K562 (cell line): Measurements from ENCODE around the gene CALML6. TPM values are rescaled to one million over a fixed set of nuclear protein-coding genes. Genes with fewer than 3 reads are reported as not detected.

Experiments
- ATAC-seq: fragments of 200-7000 bp; cut with Tn5 transposase; 3 replicates; pipeline ENCODE4 v1.9.1; 2020; ENCODE audit warnings: moderate library complexity
- BruUV-seq: library from RNA; stranded (reverse); fragments of 400-500 nt; replicated peaks from 2 replicates; lab custom pipeline; 2021; lab: Mats Ljungman, UMichigan
- CTCF ChIA-PET: fragments of 300-600 bp; formaldehyde crosslinking; extraction: SDS; loops from one replicate; lab custom pipeline; 2021; ENCODE audit warnings: low intra/inter-chr PET ratio; lab: Yijun Ruan, JAX
- POLR2A ChIA-PET: fragments of 300-600, 350-650 bp; sonication (Branson Sonifier 250); formaldehyde crosslinking; extraction: SDS; loops from one replicate; lab custom pipeline; 2021; ENCODE audit warnings: antibody characterized with exemption, inconsistent platforms; lab: Yijun Ruan, JAX
- DNase-seq, 4 experiments: peaks; one replicate each; pipeline versions ENCODE4 v3.0.0 to v3.0.0-alpha.2; 2011 to 2018; ENCODE audit warnings: low spot score in 3 of 4, mixed read lengths in 3 of 4; ENCODE audit errors: extremely low read depth in 1 of 4
- FAIRE-seq: peaks from 2 replicates; lab custom pipeline; 2011; peaks lifted over from hg19 to GRCh38; lab: Jason Lieb, UNC
- H2AFZ ChIP-seq: 2 replicates; pipeline ENCODE4 v1.6.0; 2011; ENCODE audit warnings: low read depth, low read length, control low read depth, inconsistent platforms
- H3K27ac ChIP-seq: fragments of 200-600 bp; 3 replicates; pipeline ENCODE4 v1.8.0; 2011; ENCODE audit warnings: low read depth, mild to moderate bottlenecking, control low read depth, inconsistent platforms, low read length, moderate library complexity, mixed read lengths; ENCODE audit errors: extremely low read depth
- H3K27me3 ChIP-seq, 2 experiments: fragments of 300-600 bp in 1 of 2; 2 replicates in 1 of 2; 3 replicates in 1 of 2; pipeline versions ENCODE4 v1.6.0 to v1.8.0; 2011; ENCODE audit warnings: inconsistent platforms in 2 of 2, low read length in 2 of 2, mild to moderate bottlenecking in 1 of 2, mixed read lengths in 1 of 2, moderate library complexity in 1 of 2; ENCODE audit not compliant: control insufficient read depth in 2 of 2, insufficient read depth in 2 of 2
- H3K36me3 ChIP-seq: fragments of 300-600 bp; 3 replicates; pipeline ENCODE4 v1.8.0; 2011; ENCODE audit warnings: mild to moderate bottlenecking, low read length, inconsistent platforms; ENCODE audit not compliant: control insufficient read depth, insufficient read depth
- H3K4me1 ChIP-seq, 2 experiments: fragments of 200-600 bp in 1 of 2; replicated peaks in 1 of 2; 2 replicates in 1 of 2; 3 replicates in 1 of 2; pipeline versions ENCODE4 v1.5.1 to v1.8.0; 2011; ENCODE audit warnings: inconsistent platforms in 2 of 2, low read length in 2 of 2, mild to moderate bottlenecking in 1 of 2, mixed read lengths in 1 of 2, moderate library complexity in 1 of 2; ENCODE audit not compliant: control insufficient read depth in 2 of 2, insufficient read depth in 2 of 2
- H3K4me2 ChIP-seq: 2 replicates; pipeline ENCODE4 v1.6.1; 2011; ENCODE audit warnings: low read length, control low read depth, inconsistent platforms, mixed read lengths; ENCODE audit not compliant: insufficient read depth
- H3K4me3 ChIP-seq: fragments of 200-600 bp; sonication (generic), shearing (Covaris generic); 2 replicates; pipeline ENCODE4 v1.5.1; 2016; ENCODE audit warnings: control low read depth, inconsistent platforms
- H3K79me2 ChIP-seq: fragments of 200-600 bp; 3 replicates; pipeline ENCODE4 v1.8.0; 2011; ENCODE audit warnings: low read length, inconsistent platforms; ENCODE audit not compliant: control insufficient read depth, insufficient read depth
- H3K9ac ChIP-seq, 2 experiments: 2 replicates each; pipeline versions ENCODE4 v1.6.0 to v1.6.1; 2011; ENCODE audit warnings: low read depth in 2 of 2, low read length in 2 of 2, control low read depth in 1 of 2, inconsistent platforms in 1 of 2, mild to moderate bottlenecking in 1 of 2, mixed read lengths in 1 of 2; ENCODE audit not compliant: insufficient read depth in 1 of 2
- H3K9me1 ChIP-seq: one replicate; pipeline ENCODE4 v1.6.0; 2011; ENCODE audit warnings: inconsistent platforms, mild to moderate bottlenecking, low read length, moderate library complexity; ENCODE audit not compliant: control insufficient read depth, insufficient read depth
- H3K9me3 ChIP-seq: replicated peaks from 2 replicates; pipeline ENCODE4 v1.5.1; 2011; ENCODE audit warnings: low read depth, low read length, inconsistent platforms; ENCODE audit not compliant: control insufficient read depth, insufficient read depth
- H4K20me1 ChIP-seq: replicated peaks from 2 replicates; pipeline ENCODE4 v1.6.1; 2011; ENCODE audit warnings: low read length, inconsistent platforms, mixed read lengths; ENCODE audit not compliant: control insufficient read depth, insufficient read depth
- C11orf30 ChIP-seq: fragments of 450-650 bp; IDR thresholded peaks from 2 replicates; pipeline ENCODE4 v1.6.1; 2016; ENCODE audit warnings: low read depth, mild to moderate bottlenecking
- FUS ChIP-seq: fragments of 200-400 bp; formaldehyde crosslinking; optimal IDR thresholded peaks from 2 replicates; pipeline ENCODE3; 2017; ENCODE audit warnings: low read depth, low read length
- ILF3 ChIP-seq: fragments of 450-650 bp; IDR thresholded peaks from 2 replicates; pipeline ENCODE4 v1.6.1; 2018; ENCODE audit warnings: antibody characterized with exemption, mild to moderate bottlenecking, moderate library complexity, borderline replicate concordance
- IRF2 ChIP-seq: sonication (generic); formaldehyde crosslinking; IDR thresholded peaks from 2 replicates; pipeline ENCODE4 v1.8.1; 2022; ENCODE audit warnings: mild to moderate bottlenecking, missing genetic modification reagents
- MAZ ChIP-seq, 2 experiments: fragments of 450-650 bp in 1 of 2; sonication (generic) in 1 of 2; formaldehyde crosslinking; IDR thresholded peaks in 1 of 2; conservative IDR thresholded peaks in 1 of 2; 2 replicates each; pipeline versions ENCODE4 v1.4.0 to v1.5.0; 2020; ENCODE audit warnings: mild to moderate bottlenecking in 1 of 2, missing genetic modification reagents in 1 of 2
- PBX2 ChIP-seq, 2 experiments: IDR thresholded peaks in 1 of 2; conservative IDR thresholded peaks in 1 of 2; 2 replicates each; pipeline ENCODE4 v1.6.1; 2016; ENCODE audit warnings: low read depth in 2 of 2, mild to moderate bottlenecking in 1 of 2, missing compliant biosample characterization in 1 of 2, missing genetic modification characterization in 1 of 2, moderate library complexity in 1 of 2
- TAF1 ChIP-seq: IDR thresholded peaks from 2 replicates; pipeline ENCODE4 v1.6.1; 2011; ENCODE audit warnings: mild to moderate bottlenecking, low read length, moderate library complexity; ENCODE audit not compliant: insufficient read depth, control insufficient read depth, severe bottlenecking; ENCODE audit errors: extremely low read depth
- WHSC1 ChIP-seq: IDR thresholded peaks from one replicate; pipeline ENCODE4 v1.6.1; 2012; ENCODE audit warnings: low read length, control low read depth, inconsistent platforms
- ZBTB17 ChIP-seq: fragments of 450-650 bp; formaldehyde crosslinking; IDR thresholded peaks from 2 replicates; pipeline ENCODE4 v1.4.0; 2020; ENCODE audit warnings: mild to moderate bottlenecking
- WGBS: fragments of 100-300 bp; shearing (Covaris generic); methylation state at CpG from one replicate; pipeline ENCODE4 v1.1.6; 2016; ENCODE audit warnings: low coverage, mixed read lengths; ENCODE audit not compliant: insufficient coverage; ENCODE audit errors: missing lambda C conversion rate; 5-methylcytosine and 5-hydroxymethylcytosine counted together
- in situ Hi-C: fragments of 300-500 bp; cut with MboI; formaldehyde crosslinking; loops from 4 replicates; pipeline ENCODE4 v1.15.0; 2018; ENCODE audit warnings: inconsistent platforms, mixed read lengths
- intact Hi-C: fragments of 100-400 bp; cut with micrococcal nuclease; formaldehyde crosslinking; loops from 2 replicates; pipeline ENCODE4 v1.14.2; 2022
- polyA plus RNA-seq, 8 experiments: library from polyadenylated mRNA; depleted of rRNA in 4 of 8; stranded (reverse) in 5 of 8; unstranded in 3 of 8; fragments of >200 nt; fragmentation: Nextera tagmentation in 2 of 8; fragmentation: Illumina TruSeq in 1 of 8; extraction: Ambion mirVana in 2 of 8; extraction: Trizol in 1 of 8; gene quantifications; 2 replicates each; pipeline versions ENCODE4 v1.2.1 to v1.2.3, GENCODE V29; 2011 to 2014; ENCODE audit warnings: inconsistent platforms in 1 of 8, missing spikeins in 1 of 8
- total RNA-seq, 7 experiments: library from RNA; depleted of rRNA in 6 of 7; stranded (reverse); fragments of >200 nt in 6 of 7; fragmentation: Illumina TruSeq in 2 of 7; extraction: Trizol in 2 of 7; gene quantifications; 2 replicates each; pipeline versions ENCODE4 v1.2.1 to v1.2.3, GENCODE V29; 2011 to 2021; ENCODE audit warnings: low replicate concordance in 1 of 7

The CALML6 gene
- total and polyA plus RNA-seq, 9 of the 15 experiments (the other 6 are each of a cell fraction or from before 2014, with no cell fraction given), result 0.14 TPM; not detected in 8

GRCh38 chr1:1940123-1940425, 25.0 kb downstream of the CALML6 start:
- no peak overlapping the region for H3K4me2 ChIP-seq
- peaks cover 0 to 41% of the 10 kb centered on the region in 2 experiments; a peak in 2 of 5 replicates for H3K4me1 ChIP-seq
- no peak for DNase-seq
- FAIRE-seq, result no peak
- no peaks in the 10 kb centered on the region for H3K36me3 ChIP-seq
- peaks cover 8% of the 10 kb centered on the region; the same call in 1 of the 2 replicates for H4K20me1 ChIP-seq
- ChIA-PET CTCF (interaction anchor here (0.6 kb wide), 1 partner anchor 955 kb away, joined by 4 read pairs; no protein-coding TSS in a partner anchor), POLR2A (interaction anchor here (0.7 to 1.1 kb wide), 2 partner anchors 12 to 17 kb away, joined by 3 read pairs; no protein-coding TSS in a partner anchor)
- no peak for ATAC-seq
- no TSS peak for BruUV-seq
- H3K27me3 ChIP-seq, result peaks cover 43 to 82% of the 10 kb centered on the region in 2 experiments
- TF ChIP-seq IRF2 (CRISPR knock-in tag), result no peak
- no peak for TF ChIP-seq C11orf30
- no peak for TF ChIP-seq FUS
- no peak for TF ChIP-seq PBX2 (CRISPR knock-in tag; IDR thresholded peaks at IDR 0.05; ENCODE audit: low read depth)
- TF ChIP-seq PBX2 (tag; conservative IDR thresholded peaks at IDR 0.05; ENCODE audit: low read depth), result no peak
- no peak for TF ChIP-seq WHSC1
- TF ChIP-seq TAF1, result no peak
- TF ChIP-seq ILF3, result no peak
- no peak for TF ChIP-seq MAZ (CRISPR knock-in tag; conservative IDR thresholded peaks at IDR 0.05 in 1 of 2, IDR thresholded peaks at IDR 0.05 in 1 of 2)
- TF ChIP-seq ZBTB17 (CRISPR knock-in tag), result no peak
- WGBS, result 3% methylated on average over 12 of the region's 12 CpGs
- in situ Hi-C loops (no loop called here), intact Hi-C loops (no loop called here)
- H2AFZ ChIP-seq, result no peak overlapping the region
- H3K9ac ChIP-seq, result no peak overlapping the region; a peak in 1 of 4 replicates
- no peak overlapping the region for H3K4me3 ChIP-seq
- no peak overlapping the region for H3K27ac ChIP-seq
- H3K79me2 ChIP-seq, result no peaks in the 10 kb centered on the region
- H3K9me1 ChIP-seq, result no peaks in the 10 kb centered on the region
- no peaks in the 10 kb centered on the region for H3K9me3 ChIP-seq
